Measurements from ENCODE around the gene KCNK2. TPM values are rescaled to one million over a fixed set of nuclear protein-coding genes. Genes with fewer than 3 reads are reported as not detected.
A peak's percentile ranks its signal among the peaks of the same experiment; 100 is the strongest.

KCNK2 gene
- total RNA-seq = 0.26 TPM
- long read RNA-seq = 0 reads

GRCh38 chr1:215082532-215083382 is at the start of gene KCNK2:
KCNK2 (plus strand) TSS chr1:215082737; CDS start chr1:215083386, 649 bp downstream.
- peak; percentile 23 for ATAC-seq
- Histone ChIP-seq H3K27me3 (peaks cover 59% of the 10 kb centered on the region), H3K4me1 (no peaks in the 10 kb centered on the region), H3K9me3 (no peaks in the 10 kb centered on the region), H3K27ac (no peak within 1 kb of the TSS), H3K36me3 (no peaks in the 10 kb centered on the region), H3K4me3 (peak within 1 kb of the TSS; percentile 25)
- peak; percentile 53 for DNase-seq
- intact Hi-C loops (cut with DNase I) = no loop called here
- TF ChIP-seq CTCF (IDR thresholded peaks at IDR 0.05) = no peak

- Histone ChIP-seq H3K27me3 (no peaks in the 10 kb centered on the region), H3K9me3 (no peaks in the 10 kb centered on the region), H3K36me3 (no peaks in the 10 kb centered on the region), H3K4me1 (no peaks in the 10 kb centered on the region), H3K27ac (no peak overlapping the region), H3K4me3 (no peak overlapping the region)
- intact Hi-C loops (cut with DNase I) = no loop called here
- TF ChIP-seq CTCF (IDR thresholded peaks at IDR 0.05) = no peak
- DNase-seq (no peak), ATAC-seq (no peak)
Measured at GRCh38 chr1:215032911-215033526, 49.5 kb upstream of the KCNK2 start.

- no peak for TF ChIP-seq CTCF (IDR thresholded peaks at IDR 0.05)
- DNase-seq (no peak), ATAC-seq (no peak)
- H3K27me3 ChIP-seq = no peaks in the 10 kb centered on the region
- H3K4me1 ChIP-seq = no peaks in the 10 kb centered on the region
- no peaks in the 10 kb centered on the region for H3K9me3 ChIP-seq
- intact Hi-C loops (cut with DNase I) = no loop called here
- H3K36me3 ChIP-seq = no peaks in the 10 kb centered on the region
- no peak overlapping the region for H3K4me3 ChIP-seq
- H3K27ac ChIP-seq = no peak overlapping the region
Measured at GRCh38 chr1:215040190-215040589, 42.3 kb upstream of the KCNK2 start.

GRCh38 chr1:215043401-215043800 is 39.1 kb upstream of the KCNK2 start:
- Histone ChIP-seq H3K36me3 (no peaks in the 10 kb centered on the region), H3K27me3 (no peaks in the 10 kb centered on the region)

GRCh38 chr1:215044151-215044550 is 38.4 kb upstream of the KCNK2 start:
- no peaks in the 10 kb centered on the region for H3K4me1 ChIP-seq
- TF ChIP-seq CTCF (IDR thresholded peaks at IDR 0.05) = no peak
- no peaks in the 10 kb centered on the region for H3K27me3 ChIP-seq
- no peak overlapping the region for H3K27ac ChIP-seq
- no peak overlapping the region for H3K4me3 ChIP-seq
- peaks cover 3% of the 10 kb centered on the region for H3K9me3 ChIP-seq
- ATAC-seq (no peak), DNase-seq (no peak)
- intact Hi-C loops (cut with DNase I) = no loop called here
- H3K36me3 ChIP-seq = no peaks in the 10 kb centered on the region

More at GRCh38 chr1:215043401-215043800, 39.1 kb upstream of the KCNK2 start:
- DNase-seq (no peak), ATAC-seq (no peak)
- intact Hi-C loops (cut with DNase I) = no loop called here
- Histone ChIP-seq H3K9me3 (no peaks in the 10 kb centered on the region), H3K27ac (no peak overlapping the region), H3K4me3 (no peak overlapping the region), H3K4me1 (no peaks in the 10 kb centered on the region)
- no peak for TF ChIP-seq CTCF (IDR thresholded peaks at IDR 0.05)
